Mammary epithelial cell (primary cell): ENCODE results near the gene TP53RK.

ENCODE experiments used
- CTCF ChIP-seq, 2 donors: IDR thresholded peaks in 1 of 2; conservative IDR thresholded peaks in 1 of 2; 2 replicates each; pipeline ENCODE4 v1.5.1; 2011 to 2012; ENCODE audit warnings: inconsistent platforms in 2 of 2, low read length in 2 of 2, mild to moderate bottlenecking in 2 of 2, control low read depth in 1 of 2, low read depth in 1 of 2; ENCODE audit not compliant: insufficient read depth in 1 of 2; ENCODE audit errors: extremely low read depth in 1 of 2
- EZH2 ChIP-seq: IDR thresholded peaks from 2 replicates; pipeline ENCODE4 v1.6.1; 2012; ENCODE audit warnings: low read length, inconsistent platforms, borderline replicate concordance

GRCh38 chr20:46689082-46689753, at the start of gene TP53RK:
- TF ChIP-seq EZH2 (no peak), CTCF (conservative IDR thresholded peaks at IDR 0.05 in 1 of 2, IDR thresholded peaks at IDR 0.05 in 1 of 2; ENCODE audit: extremely low read depth in 1 of 2, insufficient read depth in 1 of 2, low read depth in 1 of 2, low read length in 2 of 2) (peak; percentile 7 to 29)
